ENCODE measurements around the gene REV1.

DNA sequence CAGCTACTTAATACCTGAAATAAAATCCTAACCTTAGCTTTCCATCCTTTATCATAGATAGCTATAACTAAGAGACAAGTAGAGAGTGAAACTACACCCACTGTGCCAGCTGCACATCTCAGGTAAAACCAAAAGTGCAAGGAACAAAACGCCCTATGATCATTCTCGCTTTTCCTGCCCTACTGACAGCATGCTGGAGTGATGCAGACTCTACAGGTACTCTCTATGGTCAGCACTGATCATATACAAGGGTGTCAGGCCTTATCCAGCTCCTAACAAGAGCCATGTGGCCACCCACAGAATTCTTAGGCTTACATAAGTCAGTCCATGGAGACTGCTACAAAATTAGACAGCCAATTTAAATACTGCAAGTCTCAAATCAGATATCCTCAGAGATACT, 45.6 kb downstream of the REV1 start:
- TF ChIP-seq, protein P1, sequence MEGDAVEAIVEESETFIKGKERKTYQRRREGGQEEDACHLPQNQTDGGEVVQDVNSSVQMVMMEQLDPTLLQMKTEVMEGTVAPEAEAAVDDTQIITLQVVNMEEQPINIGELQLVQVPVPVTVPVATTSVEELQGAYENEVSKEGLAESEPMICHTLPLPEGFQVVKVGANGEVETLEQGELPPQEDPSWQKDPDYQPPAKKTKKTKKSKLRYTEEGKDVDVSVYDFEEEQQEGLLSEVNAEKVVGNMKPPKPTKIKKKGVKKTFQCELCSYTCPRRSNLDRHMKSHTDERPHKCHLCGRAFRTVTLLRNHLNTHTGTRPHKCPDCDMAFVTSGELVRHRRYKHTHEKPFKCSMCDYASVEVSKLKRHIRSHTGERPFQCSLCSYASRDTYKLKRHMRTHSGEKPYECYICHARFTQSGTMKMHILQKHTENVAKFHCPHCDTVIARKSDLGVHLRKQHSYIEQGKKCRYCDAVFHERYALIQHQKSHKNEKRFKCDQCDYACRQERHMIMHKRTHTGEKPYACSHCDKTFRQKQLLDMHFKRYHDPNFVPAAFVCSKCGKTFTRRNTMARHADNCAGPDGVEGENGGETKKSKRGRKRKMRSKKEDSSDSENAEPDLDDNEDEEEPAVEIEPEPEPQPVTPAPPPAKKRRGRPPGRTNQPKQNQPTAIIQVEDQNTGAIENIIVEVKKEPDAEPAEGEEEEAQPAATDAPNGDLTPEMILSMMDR (IDR thresholded peaks at IDR 0.05) = no peak
- TF ChIP-seq POLR2A (IDR thresholded peaks at IDR 0.05) (no peak), POLR2AphosphoS5 (IDR thresholded peaks at IDR 0.05) (no peak)
